ENCODE data around the gene ADRA2A.

ADRA2A gene

DNA sequence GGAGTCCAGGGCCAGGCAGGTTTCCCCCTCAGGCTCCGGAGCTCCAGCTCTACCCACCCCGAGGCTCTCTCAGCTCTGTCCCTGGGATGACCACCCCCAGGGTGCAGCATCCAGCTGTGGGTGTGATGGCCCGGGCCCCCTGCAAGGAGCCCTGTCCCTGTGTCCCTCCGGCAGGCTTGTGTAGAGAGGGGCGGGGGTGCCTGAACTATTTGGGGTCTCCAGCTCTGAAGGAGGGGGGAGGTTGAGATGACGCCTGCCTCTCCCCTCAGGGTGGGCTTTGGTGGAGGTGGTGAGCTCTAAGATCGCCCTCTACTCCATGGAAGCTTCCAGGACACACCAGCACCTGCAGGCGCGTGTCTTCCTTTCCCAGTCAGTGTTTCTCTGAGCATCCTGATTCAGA, 39.4 kb downstream of the ADRA2A start:
- no peak for TF ChIP-seq PPARA (CRISPR knock-in tag; IDR thresholded peaks at IDR 0.05; ENCODE audit: borderline replicate concordance)
- no peak for TF ChIP-seq ZC3H10 (CRISPR knock-in tag; IDR thresholded peaks at IDR 0.05)
- no peak for TF ChIP-seq ZFP30 (CRISPR knock-in tag; IDR thresholded peaks at IDR 0.05)
- TF ChIP-seq SNAI2 (CRISPR knock-in tag; IDR thresholded peaks at IDR 0.05): no peak
- TF ChIP-seq TCF4 (CRISPR knock-in tag; IDR thresholded peaks at IDR 0.05; ENCODE audit: borderline replicate concordance): no peak
- no peak for TF ChIP-seq OSR1 (CRISPR knock-in tag; IDR thresholded peaks at IDR 0.05)
- no peak for TF ChIP-seq GLIS3 (CRISPR knock-in tag; IDR thresholded peaks at IDR 0.05)
- TF ChIP-seq, protein P1, sequence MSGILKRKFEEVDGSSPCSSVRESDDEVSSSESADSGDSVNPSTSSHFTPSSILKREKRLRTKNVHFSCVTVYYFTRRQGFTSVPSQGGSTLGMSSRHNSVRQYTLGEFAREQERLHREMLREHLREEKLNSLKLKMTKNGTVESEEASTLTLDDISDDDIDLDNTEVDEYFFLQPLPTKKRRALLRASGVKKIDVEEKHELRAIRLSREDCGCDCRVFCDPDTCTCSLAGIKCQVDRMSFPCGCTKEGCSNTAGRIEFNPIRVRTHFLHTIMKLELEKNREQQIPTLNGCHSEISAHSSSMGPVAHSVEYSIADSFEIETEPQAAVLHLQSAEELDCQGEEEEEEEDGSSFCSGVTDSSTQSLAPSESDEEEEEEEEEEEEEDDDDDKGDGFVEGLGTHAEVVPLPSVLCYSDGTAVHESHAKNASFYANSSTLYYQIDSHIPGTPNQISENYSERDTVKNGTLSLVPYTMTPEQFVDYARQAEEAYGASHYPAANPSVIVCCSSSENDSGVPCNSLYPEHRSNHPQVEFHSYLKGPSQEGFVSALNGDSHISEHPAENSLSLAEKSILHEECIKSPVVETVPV (CRISPR knock-in tag; IDR thresholded peaks at IDR 0.05): no peak
- no peak for TF ChIP-seq TOX (CRISPR knock-in tag; IDR thresholded peaks at IDR 0.05; ENCODE audit: borderline replicate concordance)
- TF ChIP-seq RARB (CRISPR knock-in tag; IDR thresholded peaks at IDR 0.05): no peak
- no peak for TF ChIP-seq ZNF8 (CRISPR knock-in tag; IDR thresholded peaks at IDR 0.05)
- TF ChIP-seq, protein P2, sequence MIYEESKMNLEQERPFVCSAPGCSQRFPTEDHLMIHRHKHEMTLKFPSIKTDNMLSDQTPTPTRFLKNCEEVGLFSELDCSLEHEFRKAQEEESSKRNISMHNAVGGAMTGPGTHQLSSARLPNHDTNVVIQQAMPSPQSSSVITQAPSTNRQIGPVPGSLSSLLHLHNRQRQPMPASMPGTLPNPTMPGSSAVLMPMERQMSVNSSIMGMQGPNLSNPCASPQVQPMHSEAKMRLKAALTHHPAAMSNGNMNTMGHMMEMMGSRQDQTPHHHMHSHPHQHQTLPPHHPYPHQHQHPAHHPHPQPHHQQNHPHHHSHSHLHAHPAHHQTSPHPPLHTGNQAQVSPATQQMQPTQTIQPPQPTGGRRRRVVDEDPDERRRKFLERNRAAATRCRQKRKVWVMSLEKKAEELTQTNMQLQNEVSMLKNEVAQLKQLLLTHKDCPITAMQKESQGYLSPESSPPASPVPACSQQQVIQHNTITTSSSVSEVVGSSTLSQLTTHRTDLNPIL (CRISPR knock-in tag; IDR thresholded peaks at IDR 0.05; ENCODE audit: low read depth): no peak
- TF ChIP-seq ISL1 (CRISPR knock-in tag; IDR thresholded peaks at IDR 0.05): no peak
- no peak for TF ChIP-seq CSDC2 (CRISPR knock-in tag; IDR thresholded peaks at IDR 0.05)
- TF ChIP-seq, protein P3, sequence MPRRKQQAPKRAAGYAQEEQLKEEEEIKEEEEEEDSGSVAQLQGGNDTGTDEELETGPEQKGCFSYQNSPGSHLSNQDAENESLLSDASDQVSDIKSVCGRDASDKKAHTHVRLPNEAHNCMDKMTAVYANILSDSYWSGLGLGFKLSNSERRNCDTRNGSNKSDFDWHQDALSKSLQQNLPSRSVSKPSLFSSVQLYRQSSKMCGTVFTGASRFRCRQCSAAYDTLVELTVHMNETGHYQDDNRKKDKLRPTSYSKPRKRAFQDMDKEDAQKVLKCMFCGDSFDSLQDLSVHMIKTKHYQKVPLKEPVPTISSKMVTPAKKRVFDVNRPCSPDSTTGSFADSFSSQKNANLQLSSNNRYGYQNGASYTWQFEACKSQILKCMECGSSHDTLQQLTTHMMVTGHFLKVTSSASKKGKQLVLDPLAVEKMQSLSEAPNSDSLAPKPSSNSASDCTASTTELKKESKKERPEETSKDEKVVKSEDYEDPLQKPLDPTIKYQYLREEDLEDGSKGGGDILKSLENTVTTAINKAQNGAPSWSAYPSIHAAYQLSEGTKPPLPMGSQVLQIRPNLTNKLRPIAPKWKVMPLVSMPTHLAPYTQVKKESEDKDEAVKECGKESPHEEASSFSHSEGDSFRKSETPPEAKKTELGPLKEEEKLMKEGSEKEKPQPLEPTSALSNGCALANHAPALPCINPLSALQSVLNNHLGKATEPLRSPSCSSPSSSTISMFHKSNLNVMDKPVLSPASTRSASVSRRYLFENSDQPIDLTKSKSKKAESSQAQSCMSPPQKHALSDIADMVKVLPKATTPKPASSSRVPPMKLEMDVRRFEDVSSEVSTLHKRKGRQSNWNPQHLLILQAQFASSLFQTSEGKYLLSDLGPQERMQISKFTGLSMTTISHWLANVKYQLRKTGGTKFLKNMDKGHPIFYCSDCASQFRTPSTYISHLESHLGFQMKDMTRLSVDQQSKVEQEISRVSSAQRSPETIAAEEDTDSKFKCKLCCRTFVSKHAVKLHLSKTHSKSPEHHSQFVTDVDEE (CRISPR knock-in tag; IDR thresholded peaks at IDR 0.05): no peak
- TF ChIP-seq, protein P4, sequence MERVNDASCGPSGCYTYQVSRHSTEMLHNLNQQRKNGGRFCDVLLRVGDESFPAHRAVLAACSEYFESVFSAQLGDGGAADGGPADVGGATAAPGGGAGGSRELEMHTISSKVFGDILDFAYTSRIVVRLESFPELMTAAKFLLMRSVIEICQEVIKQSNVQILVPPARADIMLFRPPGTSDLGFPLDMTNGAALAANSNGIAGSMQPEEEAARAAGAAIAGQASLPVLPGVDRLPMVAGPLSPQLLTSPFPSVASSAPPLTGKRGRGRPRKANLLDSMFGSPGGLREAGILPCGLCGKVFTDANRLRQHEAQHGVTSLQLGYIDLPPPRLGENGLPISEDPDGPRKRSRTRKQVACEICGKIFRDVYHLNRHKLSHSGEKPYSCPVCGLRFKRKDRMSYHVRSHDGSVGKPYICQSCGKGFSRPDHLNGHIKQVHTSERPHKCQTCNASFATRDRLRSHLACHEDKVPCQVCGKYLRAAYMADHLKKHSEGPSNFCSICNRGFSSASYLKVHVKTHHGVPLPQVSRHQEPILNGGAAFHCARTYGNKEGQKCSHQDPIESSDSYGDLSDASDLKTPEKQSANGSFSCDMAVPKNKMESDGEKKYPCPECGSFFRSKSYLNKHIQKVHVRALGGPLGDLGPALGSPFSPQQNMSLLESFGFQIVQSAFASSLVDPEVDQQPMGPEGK (CRISPR knock-in tag; IDR thresholded peaks at IDR 0.05; ENCODE audit: borderline replicate concordance): no peak
- TF ChIP-seq ARNTL (CRISPR knock-in tag; IDR thresholded peaks at IDR 0.05; ENCODE audit: borderline replicate concordance, low read depth): no peak
- no peak for TF ChIP-seq ESRRG (CRISPR knock-in tag; IDR thresholded peaks at IDR 0.05)
- ATAC-seq: no peak

DNA sequence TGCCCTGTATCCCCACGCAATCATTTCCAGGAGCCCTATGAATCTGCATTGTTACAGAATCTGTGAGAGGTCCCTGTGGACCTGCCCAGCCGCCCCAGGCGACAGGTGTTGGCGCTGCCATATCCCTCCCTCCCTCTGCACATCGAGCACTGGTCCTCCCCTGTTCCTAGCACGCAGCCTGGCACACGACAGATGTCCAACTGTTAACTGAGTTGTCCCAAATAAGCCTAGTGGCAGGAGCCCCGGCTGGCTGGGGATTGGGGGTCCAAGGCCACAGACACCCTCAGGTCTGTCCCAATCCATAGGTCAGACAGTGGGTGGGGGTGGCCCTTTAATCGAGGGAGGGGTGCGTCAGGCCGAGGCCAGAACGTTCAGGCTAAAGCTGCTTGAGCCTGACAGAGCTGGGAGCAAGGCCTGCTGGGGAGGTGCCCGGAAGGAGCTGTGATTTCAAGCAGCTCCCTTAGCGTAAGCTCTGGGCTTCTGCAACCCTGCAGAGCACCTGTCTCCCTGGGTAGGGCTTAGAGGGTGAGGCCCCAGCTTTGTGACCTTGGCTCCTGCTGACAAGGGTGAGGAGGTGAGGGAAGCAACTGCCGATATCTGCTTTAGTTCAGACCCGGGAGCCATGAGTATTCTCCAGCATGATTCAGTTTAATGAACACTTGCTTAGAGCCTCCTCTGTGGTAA, 40.1 kb downstream of the ADRA2A start:
- ATAC-seq: no peak
- no peak for TF ChIP-seq SNAI2 (CRISPR knock-in tag; IDR thresholded peaks at IDR 0.05)
- no peak for TF ChIP-seq ZC3H10 (CRISPR knock-in tag; IDR thresholded peaks at IDR 0.05)
- no peak for TF ChIP-seq TOX (CRISPR knock-in tag; IDR thresholded peaks at IDR 0.05; ENCODE audit: borderline replicate concordance)
- no peak for TF ChIP-seq ZNF70 (CRISPR knock-in tag; IDR thresholded peaks at IDR 0.05)
- no peak for TF ChIP-seq RARB (CRISPR knock-in tag; IDR thresholded peaks at IDR 0.05)
- TF ChIP-seq, protein P1 (CRISPR knock-in tag; IDR thresholded peaks at IDR 0.05): no peak
- no peak for TF ChIP-seq ZNF8 (CRISPR knock-in tag; IDR thresholded peaks at IDR 0.05)
- no peak for TF ChIP-seq CSDC2 (CRISPR knock-in tag; IDR thresholded peaks at IDR 0.05)

DNA sequence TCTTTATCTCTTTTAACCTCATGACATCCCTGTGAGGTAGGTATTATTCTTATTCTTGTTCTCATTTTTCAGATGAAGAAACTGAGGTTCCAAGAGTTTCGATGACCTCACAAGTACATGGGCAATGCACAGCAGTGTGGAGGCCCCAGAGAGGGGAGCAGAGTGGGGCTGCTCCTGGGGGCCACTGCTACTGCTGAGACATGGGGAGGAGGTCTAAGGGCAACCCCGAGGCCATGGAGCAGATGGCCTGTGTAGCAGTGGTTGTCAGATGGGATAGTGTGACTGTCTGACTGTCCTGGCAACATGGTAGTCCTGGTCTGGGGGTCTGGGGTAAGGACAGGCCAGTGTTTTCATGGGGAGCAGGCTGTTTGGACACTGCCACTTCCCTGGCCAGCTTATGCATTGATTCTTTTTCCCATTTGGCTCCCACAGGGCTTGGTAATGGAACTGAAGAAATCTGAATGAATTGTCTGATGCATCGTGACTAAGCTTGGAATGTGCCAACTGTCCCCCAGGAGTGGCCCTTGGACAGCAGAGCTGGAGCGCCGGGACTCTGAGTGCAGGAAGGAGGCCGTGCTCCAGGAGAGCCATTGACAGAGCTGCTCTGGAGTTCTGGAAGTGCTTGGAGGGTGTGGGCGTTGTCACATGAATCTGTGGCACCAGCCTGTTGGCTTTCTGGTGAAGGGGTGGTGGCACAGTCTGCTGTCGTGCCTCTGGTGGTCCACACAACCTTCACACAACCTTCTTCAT, 40.9 kb downstream of the ADRA2A start:
- no peak for ATAC-seq
- TF ChIP-seq ZNF8 (CRISPR knock-in tag; IDR thresholded peaks at IDR 0.05): no peak
- TF ChIP-seq OSR1 (CRISPR knock-in tag; IDR thresholded peaks at IDR 0.05): no peak
- TF ChIP-seq ZFP3 (CRISPR knock-in tag; IDR thresholded peaks at IDR 0.05): no peak
- TF ChIP-seq ISL1 (CRISPR knock-in tag; IDR thresholded peaks at IDR 0.05): no peak
- no peak for TF ChIP-seq ZC3H10 (CRISPR knock-in tag; IDR thresholded peaks at IDR 0.05)
- TF ChIP-seq ZFP30 (CRISPR knock-in tag; IDR thresholded peaks at IDR 0.05): no peak
- no peak for TF ChIP-seq CSDC2 (CRISPR knock-in tag; IDR thresholded peaks at IDR 0.05)
- no peak for TF ChIP-seq ARNTL (CRISPR knock-in tag; IDR thresholded peaks at IDR 0.05; ENCODE audit: borderline replicate concordance, low read depth)
- TF ChIP-seq ZNF565 (CRISPR knock-in tag; conservative IDR thresholded peaks at IDR 0.05; ENCODE audit: low read depth): no peak
